Choroid plexus epithelial cell (primary cell): ENCODE data around the gene G2E3.

Experiments used
- DNase-seq: peaks from one replicate; pipeline ENCODE4 v3.0.0-alpha.2; 2010; ENCODE audit warnings: low read depth
- H3K4me3 ChIP-seq: 2 replicates; pipeline ENCODE4 v1.5.1; 2011; ENCODE audit warnings: low read depth, mild to moderate bottlenecking, control low read depth, low read length, moderate library complexity
- CTCF ChIP-seq: conservative IDR thresholded peaks from 2 replicates; pipeline ENCODE4 v1.5.1; 2011; ENCODE audit warnings: low read depth, mild to moderate bottlenecking, control low read depth, inconsistent platforms, low read length, moderate library complexity

Gene G2E3

GRCh38 chr14:30655658-30656057 is 96.7 kb downstream of the G2E3 start:
- no peak for TF ChIP-seq CTCF
- DNase-seq = no peak
- H3K4me3 ChIP-seq = no peak overlapping the region

- TF ChIP-seq CTCF = peak; percentile 80
- peak; percentile 56 for DNase-seq
- H3K4me3 ChIP-seq = no peak overlapping the region
Observed at GRCh38 chr14:30656190-30656632, 97.3 kb downstream of the G2E3 start.

GRCh38 chr14:30657050-30657449 is 98.1 kb downstream of the G2E3 start:
- no peak for DNase-seq
- TF ChIP-seq CTCF = no peak

GRCh38 chr14:30657606-30658163 is 98.7 kb downstream of the G2E3 start:
- peak; percentile 37 for DNase-seq
- TF ChIP-seq CTCF = peak; percentile 35
- H3K4me3 ChIP-seq = no peak overlapping the region

More at GRCh38 chr14:30657050-30657449, 98.1 kb downstream of the G2E3 start:
- no peak overlapping the region for H3K4me3 ChIP-seq

GRCh38 chr14:30658645-30659044 is 99.7 kb downstream of the G2E3 start:
- no peak for TF ChIP-seq CTCF
- no peak for DNase-seq
- no peak overlapping the region for H3K4me3 ChIP-seq

GRCh38 chr14:30669594-30669993 is 110.6 kb downstream of the G2E3 start:
- TF ChIP-seq CTCF = no peak
- no peak overlapping the region for H3K4me3 ChIP-seq
- DNase-seq = peak; percentile 28
